H9 (cell line): ENCODE results near the gene HIPK3. TPM values are rescaled to one million over a fixed set of nuclear protein-coding genes. Genes with fewer than 3 reads are reported as not detected.

Experiments
- DNase-seq: peaks from one replicate; pipeline ENCODE4 v3.0.0-alpha.2; 2017
- H2AFZ ChIP-seq: one replicate; pipeline ENCODE4 v1.6.1; 2013; ENCODE audit warnings: mild to moderate bottlenecking, low read length, control low read depth, moderate library complexity
- H2AK5ac ChIP-seq: 2 replicates; pipeline ENCODE4 v1.6.1; 2013; ENCODE audit warnings: low read length, control low read depth, mixed read lengths; ENCODE audit not compliant: insufficient read length
- H2BK120ac ChIP-seq: one replicate; pipeline ENCODE4 v1.6.1; 2013; ENCODE audit warnings: low read depth, mild to moderate bottlenecking, low read length, control low read depth, inconsistent platforms; ENCODE audit not compliant: poor library complexity, severe bottlenecking
- H2BK12ac ChIP-seq: 2 replicates; pipeline ENCODE4 v1.6.1; 2013; ENCODE audit warnings: low read length, control low read depth, mixed read lengths, low read depth; ENCODE audit not compliant: insufficient read length
- H2BK15ac ChIP-seq: 2 replicates; pipeline ENCODE4 v1.6.1; 2013; ENCODE audit warnings: low read depth, low read length, control low read depth
- H2BK20ac ChIP-seq: one replicate; pipeline ENCODE4 v1.6.1; 2013; ENCODE audit warnings: low read depth, mild to moderate bottlenecking, low read length, control low read depth, inconsistent platforms; ENCODE audit not compliant: poor library complexity, severe bottlenecking
- H2BK5ac ChIP-seq: 2 replicates; pipeline ENCODE4 v1.6.1; 2013; ENCODE audit warnings: low read length, control low read depth, mixed read lengths; ENCODE audit not compliant: insufficient read length
- H3K14ac ChIP-seq: 2 replicates; pipeline ENCODE4 v1.6.1; 2013; ENCODE audit warnings: low read length, control low read depth; ENCODE audit not compliant: insufficient read depth
- H3K18ac ChIP-seq: 2 replicates; pipeline ENCODE4 v1.6.1; 2013; ENCODE audit warnings: low read depth, mild to moderate bottlenecking, mixed read lengths, low read length, control low read depth; ENCODE audit not compliant: insufficient read length
- H3K23ac ChIP-seq: 2 replicates; pipeline ENCODE4 v1.6.1; 2013; ENCODE audit warnings: low read length, control low read depth, mixed read lengths, low read depth; ENCODE audit not compliant: insufficient read length
- H3K23me2 ChIP-seq: 2 replicates; pipeline ENCODE4 v1.6.1; 2013; ENCODE audit warnings: low read depth, mild to moderate bottlenecking, mixed read lengths, low read length, control low read depth; ENCODE audit not compliant: insufficient read length, poor library complexity, severe bottlenecking
- H3K27ac ChIP-seq: 2 replicates; pipeline ENCODE4 v1.5.1; 2013; ENCODE audit warnings: low read length, control low read depth, mixed read lengths, low read depth; ENCODE audit not compliant: insufficient read length
- H3K27me3 ChIP-seq: 2 replicates; pipeline ENCODE4 v1.6.1; 2013; ENCODE audit warnings: low read length, control low read depth, inconsistent platforms; ENCODE audit not compliant: insufficient read depth
- H3K4ac ChIP-seq: 2 replicates; pipeline ENCODE4 v1.6.1; 2013; ENCODE audit warnings: low read depth, mild to moderate bottlenecking, control low read depth, inconsistent platforms, low read length, moderate library complexity
- H3K4me1 ChIP-seq: 2 replicates; pipeline ENCODE4 v1.6.1; 2013; ENCODE audit warnings: low read length, control low read depth, inconsistent platforms; ENCODE audit not compliant: insufficient read depth
- H3K4me2 ChIP-seq: 2 replicates; pipeline ENCODE4 v1.6.1; 2013; ENCODE audit warnings: low read length, control low read depth, mixed read lengths; ENCODE audit not compliant: insufficient read length, insufficient read depth
- H3K56ac ChIP-seq: 2 replicates; pipeline ENCODE4 v1.6.1; 2013; ENCODE audit warnings: low read depth, mild to moderate bottlenecking, mixed read lengths, low read length, control low read depth; ENCODE audit not compliant: insufficient read length
- H3K79me1 ChIP-seq: 2 replicates; pipeline ENCODE4 v1.6.1; 2013; ENCODE audit warnings: low read depth, mild to moderate bottlenecking, moderate library complexity, low read length, control low read depth, inconsistent platforms; ENCODE audit not compliant: insufficient read depth, poor library complexity, severe bottlenecking
- H3K79me2 ChIP-seq: 2 replicates; pipeline ENCODE4 v1.6.1; 2013; ENCODE audit warnings: low read length, control low read depth, inconsistent platforms; ENCODE audit not compliant: insufficient read depth
- H3K9ac ChIP-seq: 2 replicates; pipeline ENCODE4 v1.6.1; 2013; ENCODE audit warnings: low read length, control low read depth, mixed read lengths; ENCODE audit not compliant: insufficient read length; ENCODE audit errors: extremely low read depth
- H3K9me3 ChIP-seq: one replicate; pipeline ENCODE4 v1.6.1; 2013; ENCODE audit warnings: low read depth, low read length, inconsistent platforms; ENCODE audit not compliant: control insufficient read depth
- H3T11ph ChIP-seq: one replicate; pipeline ENCODE4 v1.6.1; 2013; ENCODE audit warnings: mild to moderate bottlenecking, low read length, control low read depth, inconsistent platforms
- H4K20me1 ChIP-seq: one replicate; pipeline ENCODE4 v1.6.1; 2013; ENCODE audit not compliant: control insufficient read depth, insufficient read length, insufficient read depth
- H4K5ac ChIP-seq: 2 replicates; pipeline ENCODE4 v1.6.1; 2013; ENCODE audit warnings: low read depth, mild to moderate bottlenecking, mixed read lengths, low read length, control low read depth; ENCODE audit not compliant: insufficient read length
- H4K8ac ChIP-seq: replicated peaks from 2 replicates; pipeline ENCODE4 v1.6.1; 2013; ENCODE audit warnings: low read length, control low read depth, mixed read lengths, low read depth; ENCODE audit not compliant: insufficient read length
- H4K91ac ChIP-seq: 2 replicates; pipeline ENCODE4 v1.6.1; 2013; ENCODE audit warnings: low read depth, mild to moderate bottlenecking, moderate library complexity, mixed read lengths, low read length, control low read depth; ENCODE audit not compliant: insufficient read length
- H3K27ac Mint-ChIP-seq, 3 experiments: 2 replicates in 2 of 3; 3 replicates in 1 of 3; pipeline ENCODE4 v1.8.0; 2020 to 2021; ENCODE audit warnings: mixed read lengths in 3 of 3, mild to moderate bottlenecking in 1 of 3, moderate library complexity in 1 of 3
- H3K27me3 Mint-ChIP-seq: 2 replicates; pipeline ENCODE4 v1.8.0; 2021; ENCODE audit warnings: low read depth, mild to moderate bottlenecking, moderate library complexity, mixed read lengths
- H3K36me3 Mint-ChIP-seq, 3 experiments: 2 replicates in 2 of 3; 3 replicates in 1 of 3; pipeline ENCODE4 v1.8.0; 2020 to 2021; ENCODE audit warnings: low read depth in 3 of 3, mixed read lengths in 3 of 3; ENCODE audit not compliant: insufficient read depth in 1 of 3
- H3K4me1 Mint-ChIP-seq, 2 experiments: 2 replicates each; pipeline ENCODE4 v1.8.0; 2020; ENCODE audit warnings: mixed read lengths in 2 of 2
- H3K4me3 Mint-ChIP-seq, 2 experiments: 2 replicates in 1 of 2; 3 replicates in 1 of 2; pipeline ENCODE4 v1.8.0; 2020 to 2021; ENCODE audit warnings: mild to moderate bottlenecking in 2 of 2, mixed read lengths in 2 of 2, moderate library complexity in 1 of 2
- H3K9me3 Mint-ChIP-seq, 2 experiments: 2 replicates in 1 of 2; 3 replicates in 1 of 2; pipeline ENCODE4 v1.8.0; 2020; ENCODE audit warnings: mild to moderate bottlenecking in 2 of 2, mixed read lengths in 2 of 2, moderate library complexity in 1 of 2
- CTCF ChIP-seq: fragments of 200-600 bp; sonication (generic); conservative IDR thresholded peaks from 3 replicates; pipeline ENCODE4 v1.8.0; 2021; ENCODE audit warnings: antibody characterized with exemption, mild to moderate bottlenecking
- WGBS: extraction: QIAGEN DNeasy Blood & Tissue Kit; methylation state at CpG from one replicate; pipeline ENCODE4 v1.1.7; 2013; ENCODE audit warnings: missing lambda C conversion rate, low lambda C conversion rate, mixed read lengths; ENCODE audit not compliant: insufficient read length; ENCODE audit errors: extremely low coverage; 5-methylcytosine and 5-hydroxymethylcytosine counted together
- total RNA-seq: library from RNA; stranded (reverse); gene quantifications from 2 replicates; pipeline ENCODE4 v1.2.1, GENCODE V29; 2021

HIPK3 gene
- total RNA-seq, 1 experiment from 2014 or later, result 23.4 TPM

- H3K27ac Mint-ChIP-seq, result no peak overlapping the region; a peak in 1 of 7 replicates
- no peak overlapping the region for H3K4me3 Mint-ChIP-seq
- Histone ChIP-seq H2BK15ac (no peak overlapping the region), H2BK120ac (no peak overlapping the region), H2BK5ac (no peak overlapping the region), H3K9me3 (no peaks in the 10 kb centered on the region), H3K23ac (no peak overlapping the region), H2AK5ac (no peak overlapping the region), H3K14ac (no peak overlapping the region), H2AFZ (no peak overlapping the region), H3K79me2 (no peaks in the 10 kb centered on the region), H2BK12ac (no peak overlapping the region), H4K8ac (no peak overlapping the region), H4K91ac (no peak overlapping the region), H4K20me1 (no peaks in the 10 kb centered on the region), H3K56ac (no peak overlapping the region), H3K27me3 (no peaks in the 10 kb centered on the region), H3K23me2 (no peaks in the 10 kb centered on the region), H4K5ac (no peak overlapping the region), H3K4me1 (no peaks in the 10 kb centered on the region), H3K9ac (no peak overlapping the region), H3K4me2 (no peak overlapping the region), H3K79me1 (no peaks in the 10 kb centered on the region), H3K18ac (no peak overlapping the region), H3T11ph (no peak overlapping the region), H3K27ac (no peak overlapping the region), H2BK20ac (no peak overlapping the region), H3K4ac (no peak overlapping the region)
- WGBS, result no CpG with 5 or more reads among the region's 13 CpGs
- DNase-seq, result no peak
- H3K27me3 Mint-ChIP-seq, result no peaks in the 10 kb centered on the region
- no peak for TF ChIP-seq CTCF
- H3K36me3 Mint-ChIP-seq, result no peaks in the 10 kb centered on the region
- peaks cover 3 to 5% of the 10 kb centered on the region in 2 experiments for H3K4me1 Mint-ChIP-seq
- peaks cover 2 to 4% of the 10 kb centered on the region in 2 experiments; a peak in 2 of 5 replicates for H3K9me3 Mint-ChIP-seq
Measured at GRCh38 chr11:33390944-33391892, 134.0 kb downstream of the HIPK3 start.
